ENCODE measurements around the gene CTNNBL1.
"Not testable (repeated sequence)": the region's sequence is repeated elsewhere in the genome, so short reads cannot be mapped to it uniquely, and the experiment has no call there.

The CTNNBL1 gene

GRCh38 chr20:37679751-37680150 is 14.1 kb upstream of the CTNNBL1 start:
- not testable (repeated sequence) for DNase-seq (ENCODE audit: low spot score)

- no peak for DNase-seq (ENCODE audit: low spot score)
These were observed 13.4 kb upstream of the CTNNBL1 start for GRCh38 chr20:37680420-37680819.

GRCh38 chr20:37681384-37682112 is 12.3 kb upstream of the CTNNBL1 start:
- peak; percentile 31 for DNase-seq (ENCODE audit: low spot score)

GRCh38 chr20:37683146-37683545 is 10.7 kb upstream of the CTNNBL1 start:
- DNase-seq (ENCODE audit: low spot score): not testable (repeated sequence)

GRCh38 chr20:37686762-37687477 is 6.9 kb upstream of the CTNNBL1 start:
- no peak for DNase-seq (ENCODE audit: low spot score)

- DNase-seq (ENCODE audit: low spot score): no peak
These were observed 6.4 kb upstream of the CTNNBL1 start for GRCh38 chr20:37687478-37687805.

GRCh38 chr20:37688093-37688492 is 5.7 kb upstream of the CTNNBL1 start:
- no peak for DNase-seq (ENCODE audit: low spot score)

- no peak for DNase-seq (ENCODE audit: low spot score)
These were observed 3.0 kb upstream of the CTNNBL1 start for GRCh38 chr20:37690626-37691369.

GRCh38 chr20:37692459-37693166 is 1.2 kb upstream of the CTNNBL1 start:
- no peak for DNase-seq (ENCODE audit: low spot score)

- DNase-seq (ENCODE audit: low spot score): no peak
These were observed 592 bp upstream of the CTNNBL1 start for GRCh38 chr20:37693242-37693634.

GRCh38 chr20:37695684-37696342 is 2.0 kb downstream of the CTNNBL1 start:
- DNase-seq (ENCODE audit: low spot score): no peak

- no peak for DNase-seq (ENCODE audit: low spot score)
These were observed 3.5 kb downstream of the CTNNBL1 start for GRCh38 chr20:37697314-37697713.

- DNase-seq (ENCODE audit: low spot score): no peak
These were observed 5.4 kb downstream of the CTNNBL1 start for GRCh38 chr20:37699202-37699601.

GRCh38 chr20:37700301-37700700 is 6.5 kb downstream of the CTNNBL1 start:
- no peak for DNase-seq (ENCODE audit: low spot score)

GRCh38 chr20:37701676-37702075 is 7.8 kb downstream of the CTNNBL1 start:
- DNase-seq (ENCODE audit: low spot score): not testable (repeated sequence)

- no peak for DNase-seq (ENCODE audit: low spot score)
These were observed 8.7 kb downstream of the CTNNBL1 start for GRCh38 chr20:37702403-37703034.

- DNase-seq (ENCODE audit: low spot score): no peak
These were observed 9.4 kb downstream of the CTNNBL1 start for GRCh38 chr20:37703035-37703845.

- no peak for DNase-seq (ENCODE audit: low spot score)
These were observed 11.1 kb downstream of the CTNNBL1 start for GRCh38 chr20:37704955-37705354.

GRCh38 chr20:37706298-37706697 is 12.5 kb downstream of the CTNNBL1 start:
- DNase-seq (ENCODE audit: low spot score): no peak

GRCh38 chr20:37711001-37711400 is 17.2 kb downstream of the CTNNBL1 start:
- no peak for DNase-seq (ENCODE audit: low spot score)

Data from iPS-NIHi11 (cell line).